Activated B cell treated with CpG ODN at 0.5 μM for 24 hours (primary cell): ENCODE results near the gene PLSCR2. TPM values are rescaled to one million over a fixed set of nuclear protein-coding genes. Genes with fewer than 3 reads are reported as not detected.

Source experiments
- ATAC-seq: fragments of 200-7000 bp; cut with Tn5 transposase; one replicate; pipeline ENCODE4 v1.10.0; 2021; ENCODE audit warnings: low read depth, mild to moderate bottlenecking, moderate library complexity
- CTCF ChIA-PET: fragments of 350-600 bp; sonication (Branson Sonifier 250); formaldehyde crosslinking; loops from one replicate; lab custom pipeline; 2021; ENCODE audit warnings: antibody characterized with exemption; lab: Charles Lee
- POLR2A ChIA-PET: fragments of 350-600 bp; sonication (Branson Sonifier 250); formaldehyde crosslinking; loops from one replicate; lab custom pipeline; 2021; ENCODE audit warnings: antibody characterized with exemption; lab: Charles Lee
- DNase-seq: peaks from one replicate; pipeline ENCODE4 v3.0.0; 2022
- H3K27ac Mint-ChIP-seq: one replicate; pipeline ENCODE4 v1.8.0; 2020; ENCODE audit warnings: mixed read lengths
- H3K27me3 Mint-ChIP-seq: one replicate; pipeline ENCODE4 v1.8.0; 2021; ENCODE audit warnings: mixed read lengths
- H3K36me3 Mint-ChIP-seq: one replicate; pipeline ENCODE4 v1.8.0; 2021; ENCODE audit warnings: low read depth, mixed read lengths
- H3K4me1 Mint-ChIP-seq: one replicate; pipeline ENCODE4 v1.8.0; 2021; ENCODE audit warnings: mixed read lengths
- H3K4me3 Mint-ChIP-seq: one replicate; pipeline ENCODE4 v1.8.0; 2020; ENCODE audit warnings: mild to moderate bottlenecking, mixed read lengths
- H3K9me3 Mint-ChIP-seq: one replicate; pipeline ENCODE4 v1.8.0; 2020; ENCODE audit warnings: mixed read lengths
- intact Hi-C: fragments of 100-400 bp; cut with micrococcal nuclease; formaldehyde crosslinking; loops from one replicate; pipeline ENCODE4 v1.15.1; 2024
- total RNA-seq: library from RNA; stranded (reverse); gene quantifications from 2 replicates; pipeline ENCODE4 v1.2.3, GENCODE V29; 2022
- TF ChIP-seq, protein P1 (sequence below): fragments of 200-600 bp; IDR thresholded peaks from one replicate; pipeline ENCODE4 v1.8.0; 2022; ENCODE audit warnings: antibody characterized with exemption, mild to moderate bottlenecking

PLSCR2 gene
- total RNA-seq, 1 donor from 2014 or later: not detected

DNA sequence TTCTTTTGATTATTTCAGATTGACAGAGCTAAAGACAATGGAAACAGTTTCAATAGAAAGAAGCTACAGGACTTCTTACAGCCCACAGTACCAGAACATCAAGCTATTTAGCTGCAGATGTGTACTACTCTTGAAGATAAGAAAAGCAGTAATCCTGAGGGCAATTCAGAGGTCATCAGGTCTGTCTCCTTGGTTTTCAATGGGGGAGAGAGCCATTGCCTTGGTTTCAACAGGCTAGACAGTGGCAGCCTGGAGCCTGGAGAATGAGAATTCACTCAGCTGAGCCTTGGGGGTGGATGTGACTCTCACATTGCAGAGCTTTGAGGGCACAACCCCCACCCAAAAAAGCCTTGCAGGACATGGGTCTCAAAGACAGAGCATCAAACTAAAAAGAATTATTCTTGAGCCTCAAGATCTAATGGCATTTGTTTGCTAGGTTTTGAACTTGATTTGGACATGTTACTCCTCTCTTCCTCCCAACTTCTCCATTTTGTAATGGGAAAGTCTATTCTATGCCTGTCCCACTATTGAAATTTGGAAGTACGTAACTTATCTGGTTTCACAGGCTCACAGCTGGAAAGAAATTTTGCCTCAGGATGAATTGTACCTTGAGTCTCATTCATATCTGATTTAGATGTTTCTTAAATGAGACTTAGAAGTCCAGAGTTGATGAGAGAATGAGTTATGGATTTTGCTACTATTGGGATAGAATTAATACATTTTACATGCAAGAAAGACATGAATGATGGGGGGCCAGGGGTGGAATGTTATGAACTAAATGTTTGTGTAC lies 38.2 kb upstream of the PLSCR2 start:
- CTCF ChIA-PET: no interaction called here
- H3K9me3 Mint-ChIP-seq: no peaks in the 10 kb centered on the region
- POLR2A ChIA-PET: no interaction called here

DNA sequence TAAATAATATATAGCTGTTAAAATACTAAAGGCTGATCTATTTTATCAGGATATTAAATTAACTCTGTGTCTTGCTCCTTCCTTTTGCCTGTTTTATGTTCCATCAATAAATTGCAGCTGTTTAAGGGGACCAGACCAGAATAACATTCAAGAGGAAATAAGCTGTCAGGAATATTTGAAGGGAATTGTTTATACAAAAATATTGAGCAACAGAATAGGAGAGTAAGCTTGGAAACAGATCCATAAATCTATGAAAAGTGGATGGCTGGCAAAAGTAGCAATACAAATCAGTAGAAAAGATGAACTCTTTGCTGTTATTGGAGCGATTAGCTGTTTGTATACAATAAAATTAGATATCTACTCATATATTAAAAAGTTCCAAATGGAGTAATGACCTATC lies 36.2 kb upstream of the PLSCR2 start:
- intact Hi-C loops: no loop called here
- ChIA-PET POLR2A (no interaction called here), CTCF (no interaction called here)
- no peak overlapping the region for H3K4me3 Mint-ChIP-seq
- H3K4me1 Mint-ChIP-seq: peaks cover 9% of the 10 kb centered on the region
- TF ChIP-seq, protein P1, sequence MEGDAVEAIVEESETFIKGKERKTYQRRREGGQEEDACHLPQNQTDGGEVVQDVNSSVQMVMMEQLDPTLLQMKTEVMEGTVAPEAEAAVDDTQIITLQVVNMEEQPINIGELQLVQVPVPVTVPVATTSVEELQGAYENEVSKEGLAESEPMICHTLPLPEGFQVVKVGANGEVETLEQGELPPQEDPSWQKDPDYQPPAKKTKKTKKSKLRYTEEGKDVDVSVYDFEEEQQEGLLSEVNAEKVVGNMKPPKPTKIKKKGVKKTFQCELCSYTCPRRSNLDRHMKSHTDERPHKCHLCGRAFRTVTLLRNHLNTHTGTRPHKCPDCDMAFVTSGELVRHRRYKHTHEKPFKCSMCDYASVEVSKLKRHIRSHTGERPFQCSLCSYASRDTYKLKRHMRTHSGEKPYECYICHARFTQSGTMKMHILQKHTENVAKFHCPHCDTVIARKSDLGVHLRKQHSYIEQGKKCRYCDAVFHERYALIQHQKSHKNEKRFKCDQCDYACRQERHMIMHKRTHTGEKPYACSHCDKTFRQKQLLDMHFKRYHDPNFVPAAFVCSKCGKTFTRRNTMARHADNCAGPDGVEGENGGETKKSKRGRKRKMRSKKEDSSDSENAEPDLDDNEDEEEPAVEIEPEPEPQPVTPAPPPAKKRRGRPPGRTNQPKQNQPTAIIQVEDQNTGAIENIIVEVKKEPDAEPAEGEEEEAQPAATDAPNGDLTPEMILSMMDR: no peak
- H3K27ac Mint-ChIP-seq: no peak overlapping the region
- ATAC-seq (no peak), DNase-seq (no peak)
- no peaks in the 10 kb centered on the region for H3K9me3 Mint-ChIP-seq
- H3K36me3 Mint-ChIP-seq: no peaks in the 10 kb centered on the region
- H3K27me3 Mint-ChIP-seq: no peaks in the 10 kb centered on the region

More for the DNA sequence above, 38.2 kb upstream of the PLSCR2 start:
- TF ChIP-seq, protein P1: no peak
- DNase-seq: no peak
- no peak for ATAC-seq
- no peak overlapping the region for H3K4me3 Mint-ChIP-seq
- no peaks in the 10 kb centered on the region for H3K27me3 Mint-ChIP-seq
- intact Hi-C loops: no loop called here
- H3K27ac Mint-ChIP-seq: no peak overlapping the region
- H3K36me3 Mint-ChIP-seq: no peaks in the 10 kb centered on the region
- H3K4me1 Mint-ChIP-seq: peaks cover 9% of the 10 kb centered on the region

DNA sequence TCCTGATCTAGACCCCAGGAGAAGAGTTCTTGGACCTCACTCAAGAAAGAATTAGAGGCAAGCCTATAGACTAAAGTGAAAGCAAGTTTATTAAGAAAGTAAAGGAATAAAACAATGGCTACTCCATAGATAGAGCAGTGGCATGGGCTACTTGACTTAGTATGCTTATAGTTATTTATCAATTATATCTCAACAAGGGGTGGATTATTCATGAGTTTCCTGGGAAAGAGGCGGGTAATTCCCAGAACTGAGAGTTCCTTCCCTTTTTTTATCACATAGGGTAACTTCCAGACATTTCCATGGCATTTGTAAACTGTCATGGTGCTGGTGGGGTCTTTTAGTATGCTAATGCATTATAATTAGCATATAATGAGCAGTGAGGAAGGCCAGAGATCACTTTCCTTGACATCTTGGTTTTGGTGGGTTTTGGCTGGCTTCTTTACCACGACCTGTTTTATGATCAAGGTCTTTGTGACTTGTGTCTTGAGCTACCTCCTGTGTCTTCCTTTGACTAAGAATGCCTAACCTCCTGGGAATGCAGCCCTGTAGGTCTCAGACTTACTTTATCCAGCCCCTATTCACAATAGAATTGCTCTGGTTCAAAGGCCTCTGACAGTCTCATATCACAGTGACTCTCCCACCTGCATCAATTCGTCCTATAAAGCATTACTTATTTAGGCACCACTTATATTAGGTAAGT lies 35.3 kb upstream of the PLSCR2 start:
- peaks cover 9% of the 10 kb centered on the region for H3K4me1 Mint-ChIP-seq
- no peak for DNase-seq
- no peaks in the 10 kb centered on the region for H3K36me3 Mint-ChIP-seq
- ChIA-PET POLR2A (no interaction called here), CTCF (interaction anchor here (0.7 kb wide), 1 partner anchor 36 kb away, joined by 3 read pairs; no protein-coding TSS in a partner anchor)
- H3K9me3 Mint-ChIP-seq: no peaks in the 10 kb centered on the region
- intact Hi-C loops: no loop called here
- H3K27ac Mint-ChIP-seq: no peak overlapping the region
- no peak for ATAC-seq
- no peak overlapping the region for H3K4me3 Mint-ChIP-seq
- no peaks in the 10 kb centered on the region for H3K27me3 Mint-ChIP-seq
- TF ChIP-seq, protein P1: no peak

DNA sequence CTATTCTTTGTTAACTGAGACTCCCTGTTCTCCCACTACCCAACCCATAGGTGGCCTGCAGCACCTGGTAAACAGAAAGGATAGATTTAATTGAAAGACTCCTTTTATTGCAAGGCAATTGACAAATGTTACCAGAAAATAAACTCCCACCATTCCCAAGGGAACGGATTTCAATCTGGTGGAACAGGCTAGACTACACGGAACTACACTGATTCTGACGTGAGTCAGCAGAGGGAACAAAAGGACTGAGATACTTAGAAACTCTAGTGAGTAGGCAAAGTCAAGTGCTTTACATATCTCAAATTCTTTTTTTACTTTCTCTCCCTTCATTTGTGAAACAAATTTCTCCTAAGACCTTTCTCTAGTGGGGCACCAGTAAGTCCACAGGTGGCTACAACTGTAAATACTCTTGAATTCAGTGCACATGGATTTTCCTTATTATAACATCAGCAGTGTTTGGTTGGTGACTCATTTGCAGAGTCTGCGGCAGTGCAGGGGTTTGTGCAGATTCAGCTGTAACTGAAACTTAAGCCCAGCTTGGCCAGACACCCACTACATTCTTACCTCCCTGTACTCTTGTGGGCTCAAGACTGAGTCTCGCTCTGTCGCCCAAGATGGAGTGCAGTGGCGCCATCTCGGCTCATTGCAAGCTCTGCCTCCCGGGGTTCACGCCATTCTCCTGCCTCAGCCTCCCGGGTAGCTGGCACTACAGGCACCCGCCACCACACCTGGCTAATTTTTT lies 34.3 kb upstream of the PLSCR2 start:
- TF ChIP-seq, protein P1: no peak
- CTCF ChIA-PET: no interaction called here
- Mint-ChIP-seq H3K36me3 (no peaks in the 10 kb centered on the region), H3K27ac (peak overlapping the region; percentile 12), H3K27me3 (no peaks in the 10 kb centered on the region), H3K4me3 (no peak overlapping the region), H3K4me1 (peaks cover 9% of the 10 kb centered on the region), H3K9me3 (no peaks in the 10 kb centered on the region)
- peak; percentile 84 for ATAC-seq
- DNase-seq: no peak
- intact Hi-C loops: loop anchor here (1.0 to 2.0 kb wide), 2 partner anchors 34 to 41 kb away; partner anchors contain the start of genes PLSCR1 and PLSCR2
- POLR2A ChIA-PET: interaction anchor here (0.8 kb wide), 1 partner anchor 279 kb away, joined by 3 read pairs; no protein-coding TSS in a partner anchor
